Epithelial cell of esophagus (primary cell): ENCODE results near the gene NELL2.

Experiments
- DNase-seq: peaks from one replicate; pipeline ENCODE4 v3.0.0; 2010; ENCODE audit warnings: low read depth
- H3K4me3 ChIP-seq: 2 replicates; pipeline ENCODE4 v1.5.1; 2011; ENCODE audit warnings: mild to moderate bottlenecking, low read length, control low read depth
- CTCF ChIP-seq: IDR thresholded peaks from 2 replicates; pipeline ENCODE4 v1.5.1; 2011; ENCODE audit warnings: low read depth, mild to moderate bottlenecking, low read length, control low read depth, inconsistent platforms; ENCODE audit not compliant: insufficient read depth; ENCODE audit errors: missing control alignments

Gene NELL2

GRCh38 chr12:44819884-44820283, 56.2 kb downstream of the NELL2 start:
- H3K4me3 ChIP-seq = no peak overlapping the region
- no peak for DNase-seq
- TF ChIP-seq CTCF = no peak

- no peak for DNase-seq
- TF ChIP-seq CTCF = no peak
- no peak overlapping the region for H3K4me3 ChIP-seq
These were observed 58.4 kb downstream of the NELL2 start for GRCh38 chr12:44817687-44818086.

GRCh38 chr12:44816446-44817017, 59.6 kb downstream of the NELL2 start:
- no peak overlapping the region for H3K4me3 ChIP-seq
- TF ChIP-seq CTCF = no peak
- DNase-seq = no peak

- peak; percentile 16 for DNase-seq
- H3K4me3 ChIP-seq = no peak overlapping the region
- TF ChIP-seq CTCF = peak; percentile 9
These were observed 64.1 kb downstream of the NELL2 start for GRCh38 chr12:44812062-44812461.

GRCh38 chr12:44804068-44804467, 72.0 kb downstream of the NELL2 start:
- H3K4me3 ChIP-seq = no peak overlapping the region
- DNase-seq = no peak

GRCh38 chr12:44795970-44796369, 80.1 kb downstream of the NELL2 start:
- H3K4me3 ChIP-seq = no peak overlapping the region
- no peak for TF ChIP-seq CTCF
- no peak for DNase-seq

More at GRCh38 chr12:44804068-44804467, 72.0 kb downstream of the NELL2 start:
- no peak for TF ChIP-seq CTCF

- no peak for DNase-seq
- H3K4me3 ChIP-seq = no peak overlapping the region
- TF ChIP-seq CTCF = no peak
These were observed 87.4 kb downstream of the NELL2 start for GRCh38 chr12:44788731-44789130.
